HL-60 (cell line): Measurements from ENCODE around the gene SLC22A23.

ENCODE experiments used
- CTCF ChIP-seq: IDR thresholded peaks from one replicate; pipeline ENCODE4 v1.5.1; 2011; ENCODE audit warnings: low read length, control low read depth, inconsistent platforms; ENCODE audit not compliant: insufficient read depth
- GABPA ChIP-seq: IDR thresholded peaks from 2 replicates; pipeline ENCODE4 v1.6.1; 2012; ENCODE audit warnings: low read depth

GRCh38 chr6:3460253-3460652 lies 3.4 kb upstream of the SLC22A23 start:
- TF ChIP-seq CTCF (no peak), GABPA (no peak)
